Ishikawa (cell line): ENCODE measurements around the gene FCHSD2.
A peak's percentile ranks its signal among the peaks of the same experiment; 100 is the strongest.

ENCODE experiments used
- CEBPB ChIP-seq: IDR thresholded peaks from 2 replicates; pipeline ENCODE4 v1.6.1; 2012
- CREB1 ChIP-seq: IDR thresholded peaks from 2 replicates; pipeline ENCODE4 v1.6.1; 2012; ENCODE audit warnings: low read depth
- EGR1 ChIP-seq: IDR thresholded peaks from 2 replicates; pipeline ENCODE4 v1.6.1; 2012
- EP300 ChIP-seq: IDR thresholded peaks from 2 replicates; pipeline ENCODE4 v1.6.1; 2012; ENCODE audit warnings: borderline replicate concordance
- FOXM1 ChIP-seq: IDR thresholded peaks from 2 replicates; pipeline ENCODE4 v1.6.1; 2012; ENCODE audit warnings: low read depth, borderline replicate concordance
- NFIC ChIP-seq: IDR thresholded peaks from 2 replicates; pipeline ENCODE4 v1.6.1; 2012
- RAD21 ChIP-seq: IDR thresholded peaks from 2 replicates; pipeline ENCODE4 v1.6.1; 2012; ENCODE audit warnings: low read depth
- TAF1 ChIP-seq: IDR thresholded peaks from 2 replicates; pipeline ENCODE4 v1.6.1; 2012; ENCODE audit warnings: low read depth, mild to moderate bottlenecking
- TCF12 ChIP-seq: IDR thresholded peaks from 2 replicates; pipeline ENCODE4 v1.6.1; 2012; ENCODE audit warnings: low read depth
- TEAD4 ChIP-seq: IDR thresholded peaks from 2 replicates; pipeline ENCODE4 v1.6.1; 2012
- YY1 ChIP-seq: IDR thresholded peaks from 2 replicates; pipeline ENCODE4 v1.6.1; 2012; ENCODE audit warnings: low read depth
- ZBTB7A ChIP-seq: IDR thresholded peaks from 2 replicates; pipeline ENCODE4 v1.6.1; 2012; ENCODE audit warnings: low read depth
- TF ChIP-seq, protein P1 (sequence below): IDR thresholded peaks from 2 replicates; pipeline ENCODE4 v1.6.1; 2012
- TF ChIP-seq, protein P2 (sequence below): IDR thresholded peaks from 2 replicates; pipeline ENCODE4 v1.6.1; 2012
- TF ChIP-seq, protein P3 (sequence below): IDR thresholded peaks from 2 replicates; pipeline ENCODE4 v1.6.1; 2012; ENCODE audit warnings: low read depth, mild to moderate bottlenecking

FCHSD2 gene

DNA sequence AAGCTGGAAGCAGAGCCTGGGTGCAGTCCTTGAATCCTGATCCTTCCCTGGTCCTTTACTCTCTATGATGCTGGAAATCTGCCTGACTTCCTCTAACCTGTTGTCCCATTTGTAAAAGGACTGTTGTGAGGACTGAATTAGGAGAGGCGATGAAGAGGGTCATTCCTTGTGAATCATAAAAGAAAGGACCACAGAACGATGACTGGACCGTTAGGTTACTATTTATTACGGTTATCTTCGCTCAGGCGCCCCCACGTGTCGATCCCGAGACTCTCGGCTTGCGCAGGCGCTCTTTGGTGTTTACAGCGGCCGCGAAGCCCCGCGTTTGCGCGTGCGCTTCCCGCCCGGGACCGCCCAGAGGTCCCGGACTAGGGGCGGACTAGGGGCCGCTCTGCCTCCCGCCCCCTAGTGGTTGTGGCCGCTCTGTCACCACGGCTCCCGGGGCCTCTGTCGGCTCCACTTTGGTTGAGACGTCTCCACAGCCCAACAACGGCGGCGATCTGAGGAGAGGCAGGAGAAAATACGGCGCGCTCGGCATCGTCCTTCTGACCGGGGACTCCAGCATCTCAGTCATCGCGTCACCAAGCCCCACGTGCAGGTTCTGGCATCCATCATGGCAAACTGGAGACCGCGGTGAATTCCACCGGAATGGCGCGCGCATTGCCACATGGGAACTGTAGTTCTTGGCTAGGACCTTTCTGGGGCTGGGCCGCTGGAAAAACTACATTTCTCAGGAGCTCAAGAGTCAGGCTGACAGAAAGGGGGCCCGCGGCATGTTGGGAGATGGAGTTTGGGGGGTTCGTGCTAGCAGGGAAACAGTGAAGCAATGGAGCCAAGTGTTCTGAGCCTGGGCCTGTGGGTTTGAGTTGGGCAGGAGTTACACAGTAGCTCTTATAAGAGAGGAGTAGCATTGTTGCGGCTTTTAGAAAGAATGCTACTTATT, 348.4 kb downstream of the FCHSD2 start, which contains the start of gene STARD10:
TSS of gene STARD10 (minus strand) at position 623 of the 943 bp plus-strand sequence. CDS start 12,866 bp downstream, outside the sequence.
- peak; percentile 83 for TF ChIP-seq TEAD4
- TF ChIP-seq TAF1: peak; percentile 72
- TF ChIP-seq, protein P1, sequence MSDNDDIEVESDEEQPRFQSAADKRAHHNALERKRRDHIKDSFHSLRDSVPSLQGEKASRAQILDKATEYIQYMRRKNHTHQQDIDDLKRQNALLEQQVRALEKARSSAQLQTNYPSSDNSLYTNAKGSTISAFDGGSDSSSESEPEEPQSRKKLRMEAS: peak; percentile 98
- TF ChIP-seq CREB1: peak; percentile 62; the same call in 1 of the 2 replicates
- TF ChIP-seq TCF12: peak; percentile 65
- TF ChIP-seq NFIC: peak; percentile 41; the same call in 1 of the 2 replicates
- TF ChIP-seq EP300: 0 out of 2 replicates have a peak, but pooled peaks have one; percentile 23
- TF ChIP-seq ZBTB7A: 0 out of 2 replicates have a peak, but pooled peaks have one; percentile 49
- TF ChIP-seq, protein P2, sequence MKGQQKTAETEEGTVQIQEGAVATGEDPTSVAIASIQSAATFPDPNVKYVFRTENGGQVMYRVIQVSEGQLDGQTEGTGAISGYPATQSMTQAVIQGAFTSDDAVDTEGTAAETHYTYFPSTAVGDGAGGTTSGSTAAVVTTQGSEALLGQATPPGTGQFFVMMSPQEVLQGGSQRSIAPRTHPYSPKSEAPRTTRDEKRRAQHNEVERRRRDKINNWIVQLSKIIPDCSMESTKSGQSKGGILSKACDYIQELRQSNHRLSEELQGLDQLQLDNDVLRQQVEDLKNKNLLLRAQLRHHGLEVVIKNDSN: peak; percentile 73
- peak; percentile 47; the same call in 1 of the 2 replicates for TF ChIP-seq RAD21
- TF ChIP-seq EGR1: no peak
- TF ChIP-seq CEBPB: no peak; the same call in 1 of the 2 replicates
- peak; percentile 93 for TF ChIP-seq YY1
- TF ChIP-seq, protein P3, sequence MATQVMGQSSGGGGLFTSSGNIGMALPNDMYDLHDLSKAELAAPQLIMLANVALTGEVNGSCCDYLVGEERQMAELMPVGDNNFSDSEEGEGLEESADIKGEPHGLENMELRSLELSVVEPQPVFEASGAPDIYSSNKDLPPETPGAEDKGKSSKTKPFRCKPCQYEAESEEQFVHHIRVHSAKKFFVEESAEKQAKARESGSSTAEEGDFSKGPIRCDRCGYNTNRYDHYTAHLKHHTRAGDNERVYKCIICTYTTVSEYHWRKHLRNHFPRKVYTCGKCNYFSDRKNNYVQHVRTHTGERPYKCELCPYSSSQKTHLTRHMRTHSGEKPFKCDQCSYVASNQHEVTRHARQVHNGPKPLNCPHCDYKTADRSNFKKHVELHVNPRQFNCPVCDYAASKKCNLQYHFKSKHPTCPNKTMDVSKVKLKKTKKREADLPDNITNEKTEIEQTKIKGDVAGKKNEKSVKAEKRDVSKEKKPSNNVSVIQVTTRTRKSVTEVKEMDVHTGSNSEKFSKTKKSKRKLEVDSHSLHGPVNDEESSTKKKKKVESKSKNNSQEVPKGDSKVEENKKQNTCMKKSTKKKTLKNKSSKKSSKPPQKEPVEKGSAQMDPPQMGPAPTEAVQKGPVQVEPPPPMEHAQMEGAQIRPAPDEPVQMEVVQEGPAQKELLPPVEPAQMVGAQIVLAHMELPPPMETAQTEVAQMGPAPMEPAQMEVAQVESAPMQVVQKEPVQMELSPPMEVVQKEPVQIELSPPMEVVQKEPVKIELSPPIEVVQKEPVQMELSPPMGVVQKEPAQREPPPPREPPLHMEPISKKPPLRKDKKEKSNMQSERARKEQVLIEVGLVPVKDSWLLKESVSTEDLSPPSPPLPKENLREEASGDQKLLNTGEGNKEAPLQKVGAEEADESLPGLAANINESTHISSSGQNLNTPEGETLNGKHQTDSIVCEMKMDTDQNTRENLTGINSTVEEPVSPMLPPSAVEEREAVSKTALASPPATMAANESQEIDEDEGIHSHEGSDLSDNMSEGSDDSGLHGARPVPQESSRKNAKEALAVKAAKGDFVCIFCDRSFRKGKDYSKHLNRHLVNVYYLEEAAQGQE: no peak
- TF ChIP-seq FOXM1: peak; percentile 16; the same call in 1 of the 2 replicates

DNA sequence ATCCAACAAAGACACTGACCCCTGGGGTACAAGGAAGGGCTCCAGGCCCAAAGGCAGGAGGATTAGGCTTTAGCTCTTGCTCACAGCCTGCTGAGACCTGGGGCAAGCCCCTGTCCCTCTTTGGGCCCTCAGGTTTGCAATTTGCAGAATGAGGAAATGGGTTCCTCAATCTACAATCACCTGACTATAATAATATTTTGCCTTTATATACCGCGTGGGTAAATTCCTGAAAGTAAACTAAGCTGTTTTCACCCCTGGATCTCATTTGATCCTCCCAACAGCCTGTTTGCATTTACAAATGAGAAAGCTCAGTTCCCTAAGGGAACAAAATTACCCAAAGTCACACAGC, 349.1 kb downstream of the FCHSD2 start:
- no peak for TF ChIP-seq YY1
- no peak for TF ChIP-seq TEAD4
- TF ChIP-seq, protein P3: no peak
- TF ChIP-seq, protein P2: no peak
- no peak for TF ChIP-seq CEBPB
- TF ChIP-seq NFIC: no peak
- no peak for TF ChIP-seq EGR1
- no peak for TF ChIP-seq TAF1
- no peak for TF ChIP-seq ZBTB7A
- TF ChIP-seq TCF12: no peak
- TF ChIP-seq, protein P1: no peak
- TF ChIP-seq FOXM1: no peak
- no peak for TF ChIP-seq CREB1
- no peak for TF ChIP-seq RAD21
- no peak for TF ChIP-seq EP300

DNA sequence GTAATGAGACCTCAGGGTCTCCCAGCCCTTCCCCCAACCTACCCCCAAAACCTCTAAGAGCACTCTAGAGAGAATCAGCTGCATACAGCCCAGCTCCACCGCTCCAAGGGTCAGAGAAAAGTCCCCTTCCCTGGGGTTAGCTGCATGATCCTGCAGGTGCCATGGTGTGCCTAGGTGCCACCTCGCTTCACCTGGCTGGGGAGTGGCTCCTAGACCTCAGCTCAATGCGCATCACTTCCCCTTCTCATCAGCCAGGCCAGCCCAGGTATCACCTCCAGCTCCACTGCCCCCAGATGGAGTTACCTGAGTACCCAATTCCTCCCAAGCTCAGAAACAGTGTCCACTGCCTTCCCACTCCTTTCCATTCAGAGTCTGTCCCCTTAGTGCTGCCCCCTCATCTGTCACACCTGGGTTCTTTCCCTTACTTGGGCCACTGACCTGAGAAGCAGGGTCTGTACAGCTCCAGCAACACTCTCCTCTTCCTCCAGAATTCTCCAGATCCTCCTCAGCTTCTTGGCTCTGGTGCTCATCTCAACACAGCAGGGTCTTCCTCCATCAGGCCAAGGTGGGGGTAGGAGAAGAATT, 349.6 kb downstream of the FCHSD2 start:
- TF ChIP-seq, protein P1: no peak
- TF ChIP-seq YY1: no peak
- TF ChIP-seq TAF1: no peak
- no peak for TF ChIP-seq CREB1
- TF ChIP-seq, protein P2: no peak
- no peak for TF ChIP-seq EP300
- no peak for TF ChIP-seq FOXM1

- TF ChIP-seq EGR1: no peak
- TF ChIP-seq TCF12: peak; percentile 59; the same call in 1 of the 2 replicates
- TF ChIP-seq TAF1: no peak
- no peak for TF ChIP-seq RAD21
- TF ChIP-seq ZBTB7A: no peak
- TF ChIP-seq, protein P2: no peak
- peak; percentile 60 for TF ChIP-seq TEAD4
- peak; percentile 58; the same call in 1 of the 2 replicates for TF ChIP-seq NFIC
- no peak for TF ChIP-seq FOXM1
- no peak for TF ChIP-seq CREB1
- no peak for TF ChIP-seq YY1
- TF ChIP-seq, protein P1: no peak
- TF ChIP-seq EP300: peak; percentile 40; the same call in 1 of the 2 replicates
- TF ChIP-seq CEBPB: no peak
- TF ChIP-seq, protein P3: no peak
These were observed 352.5 kb downstream of the FCHSD2 start for GRCh38 chr11:72789493-72790131.
